ENCODE measurements around the gene CPE.

CPE gene

DNA sequence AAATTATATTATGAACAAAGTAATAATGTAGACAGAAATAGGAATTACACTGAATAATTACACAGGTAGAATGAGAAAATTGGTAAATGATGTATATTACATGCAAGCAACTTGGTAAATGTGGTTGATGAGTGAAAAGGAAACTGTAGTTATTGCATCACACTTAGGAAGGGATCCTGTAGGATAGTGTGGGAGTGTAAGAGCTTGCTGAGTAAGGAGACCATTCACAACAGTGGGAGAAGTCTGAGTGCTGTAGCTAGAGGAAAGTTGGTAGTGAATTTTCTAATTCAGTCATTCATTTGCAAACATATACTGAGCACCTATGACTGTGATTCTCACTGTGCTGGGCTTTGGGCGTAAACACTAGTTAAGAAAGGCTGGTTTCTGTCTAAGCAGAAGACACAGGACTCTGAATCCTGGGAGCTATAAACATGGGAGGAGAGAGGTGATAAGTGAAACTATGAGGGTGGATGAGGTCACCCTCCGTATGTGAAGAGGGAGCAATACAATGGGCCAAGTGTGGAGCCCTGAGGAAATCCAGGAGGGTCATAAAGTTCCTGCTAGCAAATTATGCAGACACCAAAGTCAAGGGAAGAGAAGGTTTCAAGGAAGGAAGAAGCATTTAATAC lies 14.2 kb upstream of the CPE start:
- no peak for DNase-seq (ENCODE audit: low spot score)

DNA sequence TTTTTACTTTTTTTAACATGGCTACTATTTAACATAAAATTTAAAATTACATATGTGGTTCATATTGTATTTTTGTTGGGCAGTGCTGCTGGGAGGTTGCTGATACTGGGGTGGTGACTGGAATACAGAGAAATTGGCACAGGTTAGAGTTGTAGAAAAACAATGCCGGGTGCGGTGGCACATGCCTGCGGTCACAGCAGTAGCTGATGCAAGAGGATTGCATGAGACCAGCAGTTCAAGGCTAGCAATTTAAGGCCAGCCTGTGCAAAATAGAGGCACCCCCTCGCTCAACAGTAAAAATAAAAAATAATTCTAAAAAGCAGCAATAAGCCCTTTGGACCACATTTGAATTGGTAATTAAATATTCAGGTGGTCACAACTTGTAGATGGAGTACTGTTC lies 11.8 kb upstream of the CPE start:
- DNase-seq (ENCODE audit: low spot score) = no peak

DNA sequence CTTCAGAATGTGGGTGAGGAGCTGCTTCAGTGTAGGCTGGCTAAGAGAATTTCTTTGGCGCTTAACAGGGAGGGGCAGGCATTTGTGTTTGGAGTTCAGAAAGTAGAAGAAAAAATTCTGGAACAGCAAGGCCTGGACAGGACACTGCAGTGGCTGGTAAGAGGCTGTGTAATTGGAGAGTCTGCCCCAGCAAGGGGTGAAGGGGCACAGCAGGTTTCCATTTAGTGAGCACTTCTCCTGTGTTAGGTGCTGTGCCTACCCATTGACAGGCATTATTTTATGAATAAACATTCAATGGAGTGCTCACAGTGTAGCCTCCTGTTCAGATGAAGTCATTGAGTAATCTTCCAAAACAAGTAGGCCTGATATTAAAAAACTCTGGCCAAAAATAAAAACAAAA lies 10.7 kb upstream of the CPE start:
- no peak for DNase-seq (ENCODE audit: low spot score)

DNA sequence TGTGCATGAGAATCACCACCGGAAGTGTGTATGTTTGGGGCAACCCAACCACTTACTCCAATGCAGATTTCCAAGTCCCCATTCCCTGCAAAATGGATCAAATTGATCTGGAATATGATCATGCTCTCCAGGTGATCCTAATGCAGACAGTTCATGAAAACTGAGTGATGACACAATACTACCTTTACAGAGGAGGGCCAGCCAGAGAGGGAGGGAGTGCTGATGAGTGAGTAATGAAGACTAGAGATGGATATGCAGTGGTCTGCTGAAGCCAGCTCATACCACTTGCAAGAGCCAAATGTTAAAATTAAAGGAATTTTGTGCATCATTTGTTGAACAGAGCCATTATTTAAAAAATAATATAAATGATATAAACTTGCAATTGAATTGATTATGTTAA lies 10.2 kb upstream of the CPE start:
- no peak for DNase-seq (ENCODE audit: low spot score)

DNA sequence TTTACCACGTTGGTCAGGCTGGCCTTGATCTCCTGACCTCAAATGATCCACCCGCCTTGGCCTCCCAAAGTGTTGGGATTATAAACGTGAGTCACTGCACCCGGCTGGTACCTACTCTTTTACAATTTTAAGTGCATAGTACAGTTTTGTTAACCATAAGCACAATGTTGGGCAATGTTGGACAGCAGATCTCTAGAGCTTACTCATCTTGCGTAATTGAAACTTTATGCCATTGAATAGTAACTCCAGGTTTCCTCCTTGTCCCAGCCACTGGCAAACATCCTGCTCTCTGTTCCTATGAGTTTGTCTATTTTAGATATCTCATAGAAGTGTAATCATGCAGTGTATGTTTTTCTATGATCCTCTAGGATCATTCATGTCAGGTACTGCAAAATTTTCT lies 9.3 kb upstream of the CPE start:
- no peak for DNase-seq (ENCODE audit: low spot score)

DNA sequence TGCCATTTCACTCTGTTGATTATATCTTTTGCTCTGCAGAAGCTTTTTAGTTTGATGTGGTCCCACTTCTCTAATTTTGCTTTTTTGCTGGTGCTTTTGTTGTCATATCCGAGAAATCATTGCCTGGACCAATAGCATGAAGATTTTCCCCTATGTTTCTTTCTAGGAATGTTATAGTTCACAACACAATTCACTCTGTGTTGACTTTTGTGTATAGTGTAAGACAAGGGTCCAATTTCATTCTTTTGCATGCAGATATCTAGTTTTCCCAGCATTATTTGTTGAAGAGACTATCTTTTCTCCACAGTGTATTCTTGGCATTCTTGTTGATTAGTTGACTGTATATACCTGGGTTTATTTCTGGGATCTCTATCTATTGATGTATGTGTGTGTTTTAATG lies 8.3 kb upstream of the CPE start:
- DNase-seq (ENCODE audit: low spot score) = no peak

DNA sequence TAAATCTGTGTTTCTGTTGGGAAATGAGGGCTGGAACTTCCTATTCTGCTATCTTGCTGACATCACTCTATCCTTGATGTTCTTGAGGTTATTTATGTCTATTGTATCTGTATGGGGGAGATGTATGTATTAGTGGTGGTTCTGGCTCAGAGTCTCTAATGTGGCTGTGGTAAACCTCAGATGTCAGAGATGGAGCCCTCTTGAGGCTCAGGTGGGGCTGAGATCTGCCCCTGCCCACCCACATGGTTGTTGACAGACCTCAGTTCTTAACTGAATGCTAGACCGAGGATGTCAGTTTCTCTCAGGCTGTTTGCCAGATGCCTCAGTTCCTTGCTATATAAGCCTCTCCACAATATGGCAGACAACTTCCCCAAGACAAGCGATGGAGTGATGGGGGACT lies 3.3 kb upstream of the CPE start:
- no peak for DNase-seq (ENCODE audit: low spot score)

DNA sequence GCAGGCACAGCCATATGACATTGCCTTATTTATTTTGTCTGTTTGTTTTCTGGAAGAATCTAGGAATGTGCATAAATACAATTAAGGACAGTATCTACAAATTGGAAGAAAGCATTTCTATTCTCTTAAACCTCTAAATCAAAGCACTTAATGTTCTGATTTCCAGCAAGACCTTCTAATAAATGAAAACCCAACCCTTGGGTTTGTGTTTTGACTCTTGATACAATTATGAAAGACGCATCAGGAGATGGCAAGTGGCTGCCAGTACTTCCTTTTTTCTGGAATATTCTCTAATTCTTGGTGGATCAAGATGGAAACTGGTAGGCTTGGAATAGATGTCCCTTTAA lies 437 bp upstream of the CPE start:
- no peak for DNase-seq (ENCODE audit: low spot score)

DNA sequence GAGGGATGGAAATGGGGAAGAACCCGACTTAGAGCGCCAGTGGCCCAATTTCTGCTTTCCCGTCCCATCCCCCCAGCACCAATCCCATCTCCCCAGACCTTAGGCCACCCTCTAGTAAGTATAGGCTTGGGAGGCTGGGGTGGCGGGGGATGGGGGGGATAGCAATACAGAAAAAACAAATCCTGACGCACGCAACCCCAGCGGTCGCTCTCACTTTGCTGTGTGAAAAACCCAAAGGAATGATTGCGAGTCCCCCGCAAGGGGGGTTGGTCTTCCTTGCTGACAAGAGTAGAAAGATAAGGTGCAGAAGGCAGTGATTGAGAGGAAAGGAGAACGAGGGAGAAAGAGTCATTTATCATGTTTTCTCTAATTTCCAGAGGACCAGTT lies 863 bp downstream of the CPE start:
- DNase-seq (ENCODE audit: low spot score) = no peak

DNA sequence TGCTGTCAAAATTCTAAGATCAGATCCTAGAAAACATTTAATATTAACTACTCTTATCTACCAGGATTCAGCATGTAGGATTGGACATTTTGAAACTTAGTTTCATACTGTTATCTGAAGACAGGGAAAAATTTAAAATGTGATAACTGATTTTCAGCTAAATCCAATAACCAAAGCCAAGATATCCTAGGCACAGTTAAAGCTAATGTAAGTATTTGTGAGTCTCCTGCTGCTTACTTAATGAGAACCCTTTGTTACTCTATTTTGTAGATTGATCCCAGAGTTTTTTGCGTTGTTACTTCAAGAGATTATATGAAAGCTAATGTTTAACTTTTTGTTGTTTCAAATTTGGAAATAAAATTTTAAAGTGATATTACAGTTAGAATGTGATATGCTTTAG lies 2.0 kb downstream of the CPE start:
- DNase-seq (ENCODE audit: low spot score) = no peak

DNA sequence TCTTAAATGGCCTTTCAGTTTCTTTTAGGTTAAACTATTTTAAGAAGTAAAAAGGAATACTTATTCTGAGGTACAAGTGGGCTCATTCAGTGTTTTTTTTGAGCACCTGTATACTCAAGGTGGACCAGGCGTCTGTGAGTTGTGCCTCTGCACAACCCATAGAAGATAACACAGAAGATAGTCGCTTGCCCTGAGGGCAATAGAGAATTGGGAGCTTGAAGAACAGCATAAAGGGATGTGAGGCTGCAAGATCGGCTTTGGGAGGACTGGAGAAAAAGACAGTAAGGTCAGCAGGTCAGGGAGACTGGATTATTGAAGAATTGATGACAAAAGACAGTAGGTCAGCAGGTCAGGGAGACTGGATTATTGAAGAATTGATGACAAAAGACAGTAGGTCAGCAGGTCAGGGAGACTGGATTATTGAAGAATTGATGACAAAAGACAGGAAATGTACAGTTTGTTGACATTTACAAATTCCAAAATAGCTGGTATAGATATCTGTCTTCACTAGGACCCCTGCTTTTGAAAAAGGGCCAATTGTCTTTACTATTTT lies 3.1 kb downstream of the CPE start:
- DNase-seq (ENCODE audit: low spot score) = no peak

DNA sequence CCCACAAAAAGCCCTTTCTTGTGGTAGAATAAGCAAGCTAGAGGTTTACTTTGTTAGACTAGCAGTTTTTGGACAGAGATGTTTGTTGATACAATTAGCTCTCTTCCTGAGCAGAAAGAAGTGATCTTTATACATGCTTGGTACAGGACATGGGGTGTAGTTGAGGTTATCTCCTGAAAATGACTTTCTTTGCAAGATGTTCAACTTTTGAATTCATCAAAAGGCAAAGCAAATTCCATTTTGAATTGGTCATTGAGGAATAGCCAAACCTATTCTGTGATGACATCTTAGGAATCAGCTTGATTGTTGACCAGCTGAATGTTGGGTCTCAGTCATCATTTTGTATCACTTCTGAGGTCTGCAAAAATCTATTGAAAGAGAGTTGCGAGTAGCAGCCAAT lies 3.8 kb downstream of the CPE start:
- no peak for DNase-seq (ENCODE audit: low spot score)

DNA sequence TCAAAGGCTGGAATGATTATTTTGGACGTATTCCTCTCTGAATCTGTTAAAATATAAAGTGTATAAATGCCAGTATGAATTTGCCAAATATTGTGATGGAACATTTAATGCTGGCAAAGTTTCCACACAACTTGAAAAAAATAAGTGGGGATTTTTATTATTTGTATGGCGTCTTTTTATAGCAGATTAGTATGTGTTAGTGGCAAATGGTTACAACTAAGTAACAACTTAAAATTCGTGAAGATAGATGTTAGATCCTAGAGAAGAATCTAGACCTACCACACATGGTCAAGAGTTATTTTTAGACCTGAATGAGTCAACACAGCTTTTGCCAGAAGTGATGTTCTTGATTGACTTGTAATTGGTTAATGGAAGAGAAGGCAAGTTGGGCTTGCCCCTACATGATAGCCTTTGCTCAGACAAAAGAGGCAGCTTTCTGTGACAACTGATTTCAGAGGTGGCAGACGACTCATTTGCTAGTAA lies 4.8 kb downstream of the CPE start:
- DNase-seq (ENCODE audit: low spot score) = no peak

DNA sequence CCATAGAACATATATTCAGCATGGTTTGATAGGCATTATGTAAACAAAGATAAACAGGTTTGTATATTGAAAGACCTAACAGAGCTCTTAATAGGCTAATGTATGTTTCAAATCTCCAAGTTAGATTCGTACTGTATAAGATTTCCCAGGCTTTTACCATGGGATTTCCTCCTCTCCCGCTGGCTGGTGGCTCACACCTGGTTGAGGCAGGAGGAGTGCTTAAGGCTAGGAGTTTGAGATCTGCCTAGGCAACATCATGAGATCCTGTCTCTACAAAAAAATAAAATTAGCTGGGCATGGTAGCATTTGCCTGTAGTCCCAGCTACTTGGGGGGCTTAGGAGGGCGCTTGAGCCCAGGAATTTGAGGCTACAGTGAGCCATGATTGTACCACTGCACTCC lies 5.4 kb downstream of the CPE start:
- no peak for DNase-seq (ENCODE audit: low spot score)

DNA sequence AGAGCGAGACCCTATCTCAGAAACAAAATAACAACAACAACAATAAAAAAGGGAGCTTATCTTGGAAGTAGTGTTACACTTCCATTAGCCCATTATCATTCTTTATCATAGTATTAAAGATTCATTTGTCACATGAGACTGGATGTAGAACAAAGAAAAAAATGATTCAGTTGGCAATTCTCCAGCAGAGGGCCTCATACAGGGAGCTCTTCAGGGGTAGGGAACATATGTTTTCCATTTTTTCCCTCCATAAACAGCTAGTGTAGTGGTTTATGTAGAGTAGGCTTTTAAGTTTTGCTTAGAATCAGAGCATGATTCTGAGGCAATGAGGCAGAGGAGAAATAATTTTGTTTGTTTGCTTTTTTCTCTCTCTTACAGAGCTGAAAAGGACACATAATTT lies 5.8 kb downstream of the CPE start:
- no peak for DNase-seq (ENCODE audit: low spot score)

DNA sequence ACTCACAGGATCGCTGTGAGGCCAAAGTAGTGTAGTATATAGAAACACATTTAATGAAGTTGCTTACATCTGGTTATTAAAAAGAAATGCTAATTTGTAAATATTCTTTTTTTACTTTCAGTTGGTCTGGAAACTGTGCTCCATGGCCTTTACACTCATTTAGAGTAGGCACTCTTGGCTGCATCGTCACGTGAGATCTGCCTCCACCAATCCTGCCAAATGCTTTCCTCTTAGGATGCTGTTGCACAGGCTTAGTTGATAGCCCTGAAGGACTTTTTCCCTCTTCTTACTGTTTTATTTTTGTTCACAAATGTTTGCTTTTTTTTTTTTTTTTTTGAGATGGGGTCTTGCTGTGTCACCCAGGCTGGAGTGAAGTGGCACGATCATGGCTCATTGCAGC lies 6.3 kb downstream of the CPE start:
- DNase-seq (ENCODE audit: low spot score) = no peak

DNA sequence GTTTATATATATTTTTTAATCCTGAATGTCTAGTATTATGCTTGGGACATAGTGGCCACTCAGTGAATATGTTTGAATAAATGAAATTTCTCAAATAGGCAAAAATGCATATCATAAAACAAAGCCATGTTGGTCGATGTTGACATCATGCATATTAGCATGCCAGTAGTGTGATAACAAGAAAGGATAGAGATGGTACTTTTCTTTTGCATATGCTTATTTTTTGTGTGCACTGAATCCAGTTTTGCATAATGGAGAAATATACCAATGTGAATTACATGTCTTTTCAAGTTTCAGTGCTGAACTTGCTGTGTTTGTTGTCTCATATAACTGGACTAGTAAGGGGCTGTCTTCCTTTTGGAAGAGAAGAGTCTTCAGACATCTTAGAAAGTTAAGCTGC lies 7.5 kb downstream of the CPE start:
- DNase-seq (ENCODE audit: low spot score) = no peak

DNA sequence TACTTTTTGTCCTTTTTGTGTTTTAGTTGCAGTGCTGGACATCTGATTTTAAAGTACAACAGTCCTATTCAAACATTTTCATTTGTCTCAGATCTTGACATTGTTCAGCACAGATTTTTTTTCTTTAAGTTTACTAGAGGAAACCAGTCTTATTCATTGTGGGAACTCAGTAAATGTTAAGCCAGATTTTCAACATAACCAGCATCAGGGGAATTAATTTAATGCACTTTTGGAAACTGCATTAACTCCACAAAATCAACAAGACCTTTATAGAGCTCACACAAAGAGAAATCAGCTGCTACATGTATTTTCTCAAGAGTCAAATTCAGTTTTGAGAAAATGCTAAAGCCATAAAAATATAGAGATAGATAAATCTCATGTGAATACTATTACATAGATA lies 9.9 kb downstream of the CPE start:
- no peak for DNase-seq (ENCODE audit: low spot score)

DNA sequence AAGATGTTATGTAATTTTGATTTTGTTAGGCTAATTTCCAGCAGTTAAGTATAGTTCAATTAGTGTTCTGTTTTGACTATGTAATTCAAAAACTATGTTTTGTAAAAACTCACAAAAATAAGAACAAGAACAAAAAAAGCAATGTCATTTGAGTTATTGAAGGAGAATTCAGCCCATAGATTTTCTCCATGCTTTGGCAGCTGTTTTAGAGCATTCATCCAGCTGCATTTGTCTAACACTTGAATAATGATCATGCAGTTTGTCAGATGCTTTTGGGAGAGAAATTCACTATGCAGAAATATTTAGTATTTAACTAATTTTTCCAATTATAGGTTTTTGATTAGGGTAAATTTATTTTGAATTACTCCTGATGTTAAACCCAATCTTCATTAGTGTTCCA lies 14.2 kb downstream of the CPE start:
- DNase-seq (ENCODE audit: low spot score) = no peak

DNA sequence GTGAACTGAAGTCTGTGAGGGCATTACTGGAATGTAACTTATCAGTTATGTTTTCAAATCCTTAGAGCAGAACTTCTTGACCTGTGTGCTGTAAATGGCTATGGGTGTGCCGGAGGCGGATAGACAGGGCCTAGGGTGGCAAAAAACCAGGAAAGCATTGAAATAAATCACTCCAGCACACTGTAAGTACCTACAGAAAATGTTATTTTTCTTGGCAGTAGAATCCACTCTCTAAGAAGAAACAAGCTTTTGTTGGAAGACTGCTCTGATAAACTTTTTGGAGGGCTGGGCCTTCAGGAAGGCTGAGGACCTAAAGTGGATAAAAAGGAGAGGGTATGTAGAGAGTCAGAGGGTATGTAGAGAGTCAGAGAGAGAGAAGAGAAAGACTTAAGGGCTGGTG lies 14.9 kb downstream of the CPE start:
- no peak for DNase-seq (ENCODE audit: low spot score)

DNA sequence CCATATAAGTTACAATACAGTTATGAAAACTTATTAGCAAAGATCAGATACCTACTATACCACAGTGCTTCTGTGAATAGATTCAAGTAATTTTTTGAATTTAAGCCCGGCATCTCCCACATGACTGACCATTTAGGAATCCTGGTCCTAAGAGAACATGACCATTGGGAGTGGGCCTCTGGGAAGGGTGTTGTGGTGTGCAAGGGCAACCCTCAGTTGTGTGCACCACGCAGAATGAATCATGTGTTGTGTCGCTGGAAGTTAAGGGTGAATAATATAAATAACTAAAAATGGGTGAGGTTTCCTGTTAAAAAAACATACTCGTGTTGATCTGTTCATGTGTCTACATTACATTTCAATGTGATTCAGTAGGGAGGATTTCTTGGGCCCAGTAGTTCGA lies 15.5 kb downstream of the CPE start:
- no peak for DNase-seq (ENCODE audit: low spot score)

DNA sequence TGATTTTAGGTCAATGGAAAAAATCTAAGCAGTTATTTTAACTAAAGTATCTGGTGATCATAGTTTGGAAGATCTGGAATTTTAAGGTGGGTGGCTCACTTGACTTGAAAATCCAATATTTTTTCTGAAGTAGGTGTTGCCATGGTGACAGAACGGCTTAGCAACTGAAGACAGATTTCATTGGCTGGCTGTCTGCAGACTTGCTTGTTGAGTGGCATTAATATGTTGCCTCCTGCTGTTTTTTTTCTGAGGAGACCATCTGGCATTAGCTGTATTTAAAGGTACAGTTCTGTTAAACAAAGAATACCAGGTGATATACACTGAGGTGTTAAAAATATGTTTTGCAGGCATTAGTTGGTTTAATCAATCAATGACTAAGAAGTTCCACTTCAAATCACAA lies 19.8 kb downstream of the CPE start:
- DNase-seq (ENCODE audit: low spot score) = no peak

DNA sequence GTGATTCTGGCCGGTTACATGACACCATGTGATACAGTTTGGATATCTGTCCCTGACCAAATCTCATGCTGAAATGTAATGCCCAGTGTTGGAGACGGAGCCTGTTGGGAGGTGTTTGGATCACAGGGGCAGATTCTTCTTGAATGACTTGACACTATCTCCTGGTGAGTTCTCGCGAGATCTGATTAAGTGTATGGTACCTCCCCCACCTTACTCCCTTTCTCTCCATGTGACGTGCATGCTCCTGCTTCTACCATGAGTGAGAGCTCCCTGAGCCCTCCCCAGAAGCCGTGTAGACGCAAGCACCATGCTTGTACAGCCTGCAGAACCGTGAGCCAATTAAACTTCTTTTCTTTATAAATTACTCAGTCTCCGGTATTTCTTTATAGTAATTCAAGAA lies 23.6 kb downstream of the CPE start:
- DNase-seq (ENCODE audit: low spot score) = no peak

DNA sequence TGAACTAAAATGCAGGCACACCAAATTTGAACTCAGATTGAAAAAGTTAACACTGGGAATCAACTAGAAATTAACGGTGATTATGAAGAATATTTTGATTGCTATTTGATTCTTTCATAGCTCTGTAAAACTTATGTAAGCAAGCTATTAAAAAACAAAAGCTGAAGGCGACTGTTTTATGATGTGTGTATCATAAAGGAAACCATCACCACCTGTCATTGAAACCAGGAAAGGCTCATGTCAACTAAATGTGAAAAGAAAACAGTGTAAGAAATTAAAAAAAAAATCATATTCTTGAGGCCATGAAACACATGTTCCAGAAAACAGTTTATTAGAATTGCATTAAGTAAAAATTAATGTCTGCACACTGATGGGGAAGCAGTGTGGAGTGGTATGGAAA lies 24.2 kb downstream of the CPE start:
- no peak for DNase-seq (ENCODE audit: low spot score)

DNA sequence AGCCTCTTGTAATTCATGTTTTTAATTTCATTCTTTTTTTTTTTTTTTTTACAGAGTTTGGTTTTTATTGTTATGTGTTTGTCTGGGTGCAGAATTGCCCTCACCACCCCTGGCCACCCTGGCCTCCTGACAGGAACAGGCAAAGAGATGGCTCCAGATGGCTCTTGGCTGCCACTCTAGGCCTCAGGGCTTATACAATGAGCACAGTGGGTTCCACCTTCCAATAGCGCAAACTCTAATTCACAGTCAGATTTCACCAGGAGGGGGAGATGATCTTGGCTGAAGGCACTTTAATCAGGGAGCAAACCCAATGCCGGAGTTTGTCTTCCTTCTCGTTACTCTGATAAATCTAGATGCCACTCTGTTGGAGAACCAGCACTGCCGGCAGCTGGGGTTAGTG lies 24.8 kb downstream of the CPE start:
- DNase-seq (ENCODE audit: low spot score) = no peak
